SH-SY5Y (cell line): ENCODE results near the gene SLC29A4.

Source experiments
- GATA2 ChIP-seq: IDR thresholded peaks from 2 replicates; pipeline ENCODE4 v1.6.1; 2011; ENCODE audit warnings: mild to moderate bottlenecking, low read depth, low read length
- GATA3 ChIP-seq: IDR thresholded peaks from 2 replicates; pipeline ENCODE4 v1.6.1; 2011; ENCODE audit warnings: low read depth, mild to moderate bottlenecking, low read length, moderate library complexity

DNA sequence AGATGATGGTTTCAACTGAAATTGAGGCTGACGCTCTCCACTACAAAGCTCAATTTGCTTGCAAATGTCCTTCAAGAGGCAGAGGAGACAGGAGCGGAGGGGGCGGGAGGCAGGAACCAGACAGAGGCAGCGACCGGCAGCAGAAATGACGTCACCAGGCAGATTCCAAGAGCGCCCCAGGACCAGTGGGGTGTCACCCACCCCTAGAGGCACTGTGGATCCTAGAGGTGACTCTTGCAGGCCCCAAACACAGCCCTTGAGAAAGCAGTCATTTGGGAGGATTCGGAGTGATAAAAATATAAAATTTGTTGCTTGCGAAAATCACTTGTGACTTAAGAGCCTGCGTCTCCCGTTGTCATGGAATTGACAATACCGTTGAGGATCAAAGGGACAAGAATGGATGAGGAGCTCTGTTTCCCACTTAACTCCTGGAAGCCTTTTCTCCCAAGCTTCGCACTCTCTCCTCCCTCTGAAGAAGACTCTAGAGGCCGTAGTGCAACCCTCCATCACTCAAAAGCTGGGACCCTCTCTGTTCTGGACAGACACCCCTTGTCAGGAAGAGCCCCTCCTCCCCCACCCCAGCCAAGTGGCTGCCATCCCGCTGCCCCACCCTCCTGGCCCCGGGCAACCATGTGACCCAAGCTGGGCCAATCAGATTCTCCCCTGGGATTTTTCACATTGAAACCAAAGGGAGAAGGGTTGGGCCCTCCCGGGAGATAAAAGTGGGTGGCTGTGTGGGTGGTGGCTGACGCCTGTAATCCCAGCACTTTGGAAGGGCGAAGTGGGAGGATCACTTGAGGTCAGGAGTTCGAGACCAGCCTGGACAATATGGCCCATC is 16.3 kb upstream of the SLC29A4 start:
- TF ChIP-seq GATA2 (no peak), GATA3 (no peak)
